ENCODE results near the gene WEE1.
A peak's percentile ranks its signal among the peaks of the same experiment; 100 is the strongest.
"Not testable (repeated sequence)": the region's sequence is repeated elsewhere in the genome, so short reads cannot be mapped to it uniquely, and the experiment has no call there.

The WEE1 gene

DNA sequence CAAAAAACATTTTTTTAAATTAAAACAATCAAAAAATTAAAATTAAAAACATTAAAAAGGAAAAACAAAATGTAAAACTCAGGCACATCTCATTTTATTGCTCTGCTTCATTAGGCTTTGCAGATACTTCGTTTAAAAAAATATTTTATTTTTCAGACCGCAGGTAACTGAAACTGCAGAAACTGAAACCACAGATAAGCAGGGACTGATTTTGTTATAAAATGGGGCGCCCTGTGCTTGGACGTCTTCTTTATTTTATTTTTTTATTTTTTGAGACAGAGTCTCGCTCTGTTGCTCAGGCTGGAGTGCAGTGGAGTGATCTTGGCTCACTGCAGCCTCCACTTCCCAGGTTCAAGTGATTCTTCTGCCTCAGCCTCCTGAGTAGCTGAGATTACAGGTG, 24.3 kb upstream of the WEE1 start:
- not testable (repeated sequence) for H3K9me3 Mint-ChIP-seq, ATAC-seq
- H3K36me3 Mint-ChIP-seq (ENCODE audit: low read depth): peaks cover 10% of the 10 kb centered on the region

DNA sequence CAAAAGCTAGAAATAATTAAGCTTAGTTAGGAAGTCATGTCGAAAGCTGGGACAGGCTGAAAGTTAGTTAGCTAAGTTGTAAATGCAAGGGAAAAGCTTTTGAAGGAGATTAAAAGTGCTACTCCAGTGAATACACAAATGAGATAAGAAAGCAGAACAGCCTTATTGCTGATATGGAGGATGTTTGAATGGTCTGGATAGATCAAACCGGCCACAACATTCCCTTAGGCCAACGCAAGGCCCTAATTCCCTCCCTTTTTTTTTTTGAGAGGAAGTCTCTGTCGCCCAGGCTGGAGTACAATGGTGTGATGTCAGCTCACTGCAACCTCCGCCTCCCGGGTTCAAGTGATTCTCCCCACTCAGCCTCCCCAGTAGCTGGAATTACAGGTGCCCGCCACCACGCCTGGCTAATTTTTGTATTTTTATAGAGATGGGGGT, 23.3 kb upstream of the WEE1 start:
- H3K36me3 Mint-ChIP-seq (ENCODE audit: low read depth): peaks cover 6% of the 10 kb centered on the region
- H3K4me3 Mint-ChIP-seq: no peak overlapping the region
- DNase-seq: no peak
- H3K27me3 Mint-ChIP-seq: no peaks in the 10 kb centered on the region
- no peak overlapping the region for H3K27ac Mint-ChIP-seq
- no peak for ATAC-seq
- H3K9me3 Mint-ChIP-seq: no peaks in the 10 kb centered on the region
- no peaks in the 10 kb centered on the region for H3K4me1 Mint-ChIP-seq

More for the DNA sequence above, 24.3 kb upstream of the WEE1 start:
- H3K27ac Mint-ChIP-seq, H3K4me3 Mint-ChIP-seq, H3K4me1 Mint-ChIP-seq, H3K27me3 Mint-ChIP-seq, DNase-seq: not testable (repeated sequence)

DNA sequence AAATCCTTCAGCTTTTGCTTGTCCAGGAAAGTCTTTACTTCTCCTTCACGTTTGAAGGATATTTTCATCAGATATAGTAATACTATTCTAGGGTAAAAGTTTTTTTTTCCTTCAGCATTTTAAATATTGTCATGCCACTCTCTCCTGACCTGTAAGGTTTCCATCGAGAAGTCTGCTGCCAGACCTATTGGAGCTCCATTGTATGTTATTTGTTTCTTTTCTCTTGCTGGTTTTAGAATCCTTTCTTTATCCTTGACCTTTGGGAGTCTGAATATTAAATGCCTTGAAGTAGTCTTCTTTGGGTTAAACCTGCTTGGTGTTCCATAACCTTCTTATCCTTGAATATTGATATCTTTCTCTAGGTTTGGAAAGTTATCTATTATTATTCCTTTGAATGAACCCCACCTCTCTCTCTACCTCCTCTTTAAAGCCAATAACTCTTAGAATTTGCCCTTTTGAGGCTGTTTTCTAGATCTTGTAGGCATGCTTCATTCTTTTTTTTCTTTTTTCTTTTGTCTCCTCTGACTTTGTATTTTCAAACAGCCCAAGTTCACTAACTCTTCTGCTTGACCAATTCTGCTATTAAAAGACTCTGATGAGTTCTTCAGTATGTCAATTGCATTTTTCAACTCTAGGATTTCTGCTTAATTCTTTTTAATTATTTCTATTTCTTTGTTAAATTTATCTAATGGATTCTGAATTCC, 12.0 kb upstream of the WEE1 start:
- no peak for DNase-seq
- ATAC-seq: no peak
- H3K27ac Mint-ChIP-seq: no peak overlapping the region

DNA sequence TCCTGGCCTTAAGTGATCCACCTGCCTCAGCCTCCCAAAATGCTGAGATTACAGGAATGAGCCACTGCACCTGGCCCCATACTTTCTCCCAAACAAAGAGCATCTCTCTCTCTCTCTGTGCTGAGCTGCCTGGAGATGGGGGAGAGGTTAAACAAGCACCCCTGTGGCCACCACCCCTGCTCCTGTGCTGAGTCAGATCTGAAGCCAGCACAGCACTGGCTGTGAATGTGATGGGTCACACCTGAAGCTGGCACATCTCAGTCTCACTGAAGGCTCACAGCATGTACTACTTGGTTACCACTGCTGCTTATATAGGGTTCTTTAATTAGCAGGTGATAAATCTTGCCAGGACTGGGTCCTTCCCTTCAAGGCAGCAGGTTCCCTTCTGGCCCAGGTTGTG, 10.8 kb upstream of the WEE1 start:
- ATAC-seq: no peak
- no peak overlapping the region for H3K27ac Mint-ChIP-seq
- no peak overlapping the region for H3K4me3 Mint-ChIP-seq

More for the DNA sequence above, 12.0 kb upstream of the WEE1 start:
- Mint-ChIP-seq H3K9me3 (peaks cover 20% of the 10 kb centered on the region), H3K36me3 (ENCODE audit: low read depth) (peaks cover 13% of the 10 kb centered on the region), H3K27me3 (no peaks in the 10 kb centered on the region), H3K4me1 (peaks cover 10% of the 10 kb centered on the region), H3K4me3 (no peak overlapping the region)

DNA sequence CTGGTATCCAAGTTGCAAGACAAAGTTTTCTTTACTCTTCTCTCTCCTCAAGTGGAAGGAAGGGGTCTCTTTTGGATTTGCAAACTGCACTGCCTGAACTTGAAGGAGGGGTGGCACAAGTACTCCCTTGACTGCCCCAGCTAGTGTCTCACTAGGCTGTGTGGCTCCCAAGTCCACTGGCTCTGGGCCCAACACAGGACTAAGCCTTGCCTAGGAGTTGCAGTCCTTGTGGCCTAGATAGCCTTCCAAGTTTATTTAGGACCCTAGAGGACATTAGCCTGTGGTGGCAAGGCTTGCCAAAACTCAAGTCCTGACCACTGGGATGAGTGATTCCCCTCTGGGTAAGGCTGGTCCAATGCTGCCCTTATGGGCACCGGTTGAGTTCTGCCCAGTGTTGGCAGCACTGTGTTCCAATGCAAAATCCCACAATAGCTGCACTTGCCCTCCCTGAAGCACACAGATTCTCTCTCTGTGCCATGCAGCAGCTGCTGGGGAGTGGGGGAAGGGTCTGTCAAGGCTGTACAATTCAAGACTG, 10.2 kb upstream of the WEE1 start:
- ATAC-seq (no peak), DNase-seq (no peak)
- peaks cover 9% of the 10 kb centered on the region for H3K36me3 Mint-ChIP-seq (ENCODE audit: low read depth)
- H3K4me1 Mint-ChIP-seq: peaks cover 12% of the 10 kb centered on the region
- no peaks in the 10 kb centered on the region for H3K27me3 Mint-ChIP-seq
- no peak overlapping the region for H3K27ac Mint-ChIP-seq
- H3K9me3 Mint-ChIP-seq: peaks cover 20% of the 10 kb centered on the region
- no peak overlapping the region for H3K4me3 Mint-ChIP-seq

More for the DNA sequence above, 10.8 kb upstream of the WEE1 start:
- Mint-ChIP-seq H3K27me3 (no peaks in the 10 kb centered on the region), H3K4me1 (peaks cover 12% of the 10 kb centered on the region), H3K9me3 (peaks cover 20% of the 10 kb centered on the region), H3K36me3 (ENCODE audit: low read depth) (peaks cover 9% of the 10 kb centered on the region)
- no peak for DNase-seq

DNA sequence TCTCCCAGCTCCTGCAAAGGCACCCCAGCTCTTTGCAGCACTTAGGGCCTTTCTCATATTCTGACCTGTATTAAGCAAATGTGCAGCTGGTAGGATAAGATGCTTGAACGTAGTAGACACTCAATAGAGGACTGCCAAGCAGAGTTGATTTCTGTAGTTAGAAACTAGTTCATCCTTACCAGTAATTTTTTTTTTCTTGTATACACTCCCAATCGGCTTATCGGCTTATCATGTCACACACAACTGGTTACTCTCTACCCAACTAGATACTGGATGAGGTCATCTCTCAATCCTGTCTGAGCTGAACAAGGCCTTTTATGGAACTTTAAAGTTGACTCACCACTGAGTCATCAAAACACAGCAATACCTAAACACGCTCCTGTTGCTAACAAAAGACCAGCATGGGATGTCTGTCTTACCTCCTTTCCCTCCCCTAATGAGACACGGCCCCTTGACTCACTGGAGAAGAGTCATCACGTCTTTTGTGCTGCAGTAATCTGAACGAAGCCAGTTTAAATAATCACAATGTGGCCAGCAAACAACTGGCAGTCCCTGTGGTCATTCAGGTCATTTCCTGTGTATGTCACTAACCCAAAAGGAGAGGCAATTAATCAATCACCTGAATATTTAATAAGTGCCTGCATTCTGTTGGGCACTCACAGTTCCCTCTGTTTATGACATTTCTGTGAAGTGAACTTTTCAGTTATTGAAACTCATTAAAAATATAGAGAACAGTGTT, 7.5 kb upstream of the WEE1 start:
- H3K9me3 Mint-ChIP-seq: peaks cover 12% of the 10 kb centered on the region
- H3K36me3 Mint-ChIP-seq (ENCODE audit: low read depth): peaks cover 5% of the 10 kb centered on the region
- DNase-seq (peak; percentile 41), ATAC-seq (peak; percentile 99)
- peak overlapping the region; percentile 84 for H3K27ac Mint-ChIP-seq
- peaks cover 21% of the 10 kb centered on the region for H3K4me1 Mint-ChIP-seq
- no peak overlapping the region for H3K4me3 Mint-ChIP-seq
- H3K27me3 Mint-ChIP-seq: no peaks in the 10 kb centered on the region

DNA sequence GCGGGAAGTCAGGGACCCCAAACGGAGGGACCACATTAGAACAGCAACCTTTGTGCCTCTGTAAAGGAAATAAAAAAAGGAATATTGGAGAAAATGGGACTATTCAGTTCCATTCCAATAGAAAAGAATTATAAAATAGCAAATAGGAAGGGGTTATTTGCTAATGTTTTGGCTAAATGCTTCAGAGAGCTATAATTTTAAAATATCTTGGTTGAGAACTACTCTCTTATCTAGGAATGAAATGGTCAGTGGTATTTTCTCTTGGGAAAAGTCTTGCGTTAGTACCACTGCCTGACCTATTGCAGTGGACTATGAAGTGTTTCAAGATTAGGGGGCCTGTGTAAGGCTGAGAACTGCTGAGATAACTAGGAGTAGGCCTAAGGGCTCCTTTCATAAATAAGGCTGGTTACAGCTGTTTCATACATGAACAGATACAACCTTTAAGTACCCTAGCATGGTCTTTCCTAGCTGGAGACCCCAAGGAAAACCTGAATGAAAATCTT, 6.9 kb upstream of the WEE1 start:
- no peak overlapping the region for H3K4me3 Mint-ChIP-seq
- no peak for DNase-seq

DNA sequence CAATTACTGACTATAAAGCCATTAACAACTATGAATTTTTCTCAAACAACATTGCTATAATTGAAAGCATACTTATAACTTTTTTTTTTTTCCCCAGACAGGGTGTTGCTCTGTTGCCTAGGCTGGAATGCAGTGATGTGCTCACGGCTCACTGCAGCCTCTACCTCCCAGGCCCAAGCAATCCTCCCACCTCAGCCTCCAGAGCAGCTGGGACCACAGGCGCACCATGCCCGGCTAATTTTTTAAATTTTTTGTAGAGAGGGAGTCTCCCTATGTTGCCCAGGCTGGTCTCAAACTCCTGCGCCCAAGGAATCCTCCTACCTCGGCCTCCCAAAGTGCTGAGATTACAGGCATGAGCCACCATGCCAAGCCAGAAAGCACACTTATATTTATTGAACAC, 6.1 kb upstream of the WEE1 start:
- Mint-ChIP-seq H3K4me3 (no peak overlapping the region), H3K27ac (no peak overlapping the region), H3K36me3 (ENCODE audit: low read depth) (no peaks in the 10 kb centered on the region), H3K27me3 (no peaks in the 10 kb centered on the region), H3K4me1 (peaks cover 23% of the 10 kb centered on the region), H3K9me3 (no peaks in the 10 kb centered on the region)
- DNase-seq: no peak
- ATAC-seq: no peak

More for the DNA sequence above, 6.9 kb upstream of the WEE1 start:
- peaks cover 6% of the 10 kb centered on the region for H3K9me3 Mint-ChIP-seq
- peaks cover under 1% of the 10 kb centered on the region for H3K36me3 Mint-ChIP-seq (ENCODE audit: low read depth)
- H3K27me3 Mint-ChIP-seq: no peaks in the 10 kb centered on the region
- no peak for ATAC-seq
- H3K27ac Mint-ChIP-seq: peak overlapping the region; percentile 84
- peaks cover 21% of the 10 kb centered on the region for H3K4me1 Mint-ChIP-seq

DNA sequence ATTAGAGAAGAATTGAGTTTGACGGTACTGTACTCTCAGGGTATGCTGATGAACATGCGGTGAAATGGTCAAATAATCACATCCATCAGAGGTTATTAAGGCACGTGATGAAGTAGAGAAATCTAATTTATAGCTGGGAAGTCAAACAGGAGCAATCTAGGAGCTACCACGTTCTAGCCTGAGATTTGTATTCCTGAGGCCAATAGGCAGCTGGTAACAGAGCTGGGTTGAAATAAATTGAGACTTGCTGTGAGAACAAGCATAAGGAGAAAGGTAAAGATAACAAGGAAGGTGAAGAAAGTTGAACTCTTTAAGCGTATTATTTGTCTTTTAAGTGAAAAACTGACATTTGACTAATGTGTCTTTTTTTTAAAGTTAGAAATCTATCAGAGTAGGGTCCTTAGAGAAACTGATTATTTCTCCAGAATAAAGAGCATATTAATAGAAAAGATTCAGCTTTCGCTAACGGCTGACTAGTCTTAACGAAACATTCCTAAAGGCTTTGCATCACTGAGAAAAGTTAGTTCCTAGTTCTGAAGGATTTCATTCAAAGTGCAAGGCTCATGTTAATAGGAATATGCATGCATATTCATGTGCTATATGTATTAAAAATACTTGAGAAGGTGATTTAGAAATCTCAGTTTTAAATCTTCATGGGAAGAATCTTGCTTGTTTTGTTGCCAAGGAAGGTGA, 5.2 kb upstream of the WEE1 start:
- no peaks in the 10 kb centered on the region for H3K9me3 Mint-ChIP-seq
- no peak for DNase-seq
- no peaks in the 10 kb centered on the region for H3K36me3 Mint-ChIP-seq (ENCODE audit: low read depth)
- peaks cover 23% of the 10 kb centered on the region for H3K4me1 Mint-ChIP-seq
- H3K27me3 Mint-ChIP-seq: no peaks in the 10 kb centered on the region
- no peak for ATAC-seq
- H3K27ac Mint-ChIP-seq: no peak overlapping the region
- H3K4me3 Mint-ChIP-seq: no peak overlapping the region

DNA sequence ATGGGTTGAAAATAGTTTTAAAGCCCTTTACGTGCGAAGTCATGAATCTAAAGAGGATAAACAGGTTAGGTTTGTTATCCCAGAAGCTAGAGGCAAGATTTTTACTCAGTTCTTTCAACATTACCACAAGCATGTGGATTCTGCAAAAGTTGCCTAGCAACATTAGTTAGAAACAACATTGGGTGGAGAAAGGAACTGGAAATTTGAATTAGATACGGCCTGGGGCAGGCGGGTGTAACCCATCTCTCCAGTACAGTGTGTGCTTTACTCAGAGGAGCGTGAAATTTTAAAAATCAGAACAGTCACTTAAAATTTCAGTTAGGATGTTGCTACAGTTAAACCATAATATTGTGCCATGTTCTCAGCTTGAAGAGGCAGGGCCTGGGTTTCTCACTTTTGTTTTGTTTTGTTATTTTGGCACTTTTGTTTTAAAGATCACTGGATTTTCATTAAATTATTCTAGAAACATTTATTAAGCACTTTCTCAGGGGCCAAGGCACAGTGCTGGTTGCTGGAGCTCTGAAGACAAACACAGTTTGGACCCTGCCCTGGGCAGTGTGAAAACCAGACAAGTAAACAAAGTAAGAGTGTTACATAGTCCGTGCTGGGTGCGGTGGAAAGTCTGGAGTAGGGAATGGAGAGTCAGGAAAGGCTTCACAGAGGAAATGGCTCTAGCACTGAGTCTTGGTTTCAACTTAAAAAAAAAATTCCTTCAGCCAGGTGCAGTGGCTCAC, 4.4 kb upstream of the WEE1 start:
- no peak overlapping the region for H3K27ac Mint-ChIP-seq
- no peaks in the 10 kb centered on the region for H3K27me3 Mint-ChIP-seq
- ATAC-seq (no peak), DNase-seq (no peak)
- H3K4me1 Mint-ChIP-seq: peaks cover 23% of the 10 kb centered on the region
- no peaks in the 10 kb centered on the region for H3K9me3 Mint-ChIP-seq
- no peak overlapping the region for H3K4me3 Mint-ChIP-seq
- H3K36me3 Mint-ChIP-seq (ENCODE audit: low read depth): no peaks in the 10 kb centered on the region

DNA sequence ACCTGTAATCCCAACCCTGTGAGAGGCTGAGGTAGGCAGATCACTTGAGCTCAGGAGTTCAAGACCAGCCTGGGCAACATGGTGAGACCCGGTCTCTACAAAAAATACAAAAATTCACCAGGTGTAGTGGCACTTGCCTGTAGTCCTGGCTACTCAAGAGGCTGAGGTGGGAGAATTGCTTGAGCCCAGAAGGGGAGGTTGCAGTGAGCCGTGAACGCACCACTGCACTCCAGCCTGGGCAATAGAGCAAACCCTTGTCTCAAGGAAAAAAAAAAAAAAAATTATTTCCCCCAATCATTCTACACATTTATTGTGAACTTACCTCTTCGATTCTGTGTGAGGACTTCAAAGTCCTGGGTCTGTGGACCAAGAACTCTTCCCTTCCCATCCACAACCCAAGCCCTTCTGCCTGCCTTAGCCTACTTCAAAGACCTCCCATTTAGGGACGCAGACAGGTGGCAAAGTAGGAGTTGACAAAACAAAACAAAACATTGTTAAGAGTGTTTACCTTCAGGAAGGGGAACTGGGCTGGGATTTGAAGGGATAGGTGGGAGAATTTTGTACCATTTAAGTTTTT, 3.8 kb upstream of the WEE1 start:
- peaks cover 1% of the 10 kb centered on the region for H3K36me3 Mint-ChIP-seq (ENCODE audit: low read depth)
- H3K27ac Mint-ChIP-seq: peak overlapping the region; percentile 2
- DNase-seq: no peak
- peaks cover 23% of the 10 kb centered on the region for H3K4me1 Mint-ChIP-seq
- H3K4me3 Mint-ChIP-seq: no peak overlapping the region
- no peak for ATAC-seq
- H3K27me3 Mint-ChIP-seq: no peaks in the 10 kb centered on the region
- no peaks in the 10 kb centered on the region for H3K9me3 Mint-ChIP-seq

DNA sequence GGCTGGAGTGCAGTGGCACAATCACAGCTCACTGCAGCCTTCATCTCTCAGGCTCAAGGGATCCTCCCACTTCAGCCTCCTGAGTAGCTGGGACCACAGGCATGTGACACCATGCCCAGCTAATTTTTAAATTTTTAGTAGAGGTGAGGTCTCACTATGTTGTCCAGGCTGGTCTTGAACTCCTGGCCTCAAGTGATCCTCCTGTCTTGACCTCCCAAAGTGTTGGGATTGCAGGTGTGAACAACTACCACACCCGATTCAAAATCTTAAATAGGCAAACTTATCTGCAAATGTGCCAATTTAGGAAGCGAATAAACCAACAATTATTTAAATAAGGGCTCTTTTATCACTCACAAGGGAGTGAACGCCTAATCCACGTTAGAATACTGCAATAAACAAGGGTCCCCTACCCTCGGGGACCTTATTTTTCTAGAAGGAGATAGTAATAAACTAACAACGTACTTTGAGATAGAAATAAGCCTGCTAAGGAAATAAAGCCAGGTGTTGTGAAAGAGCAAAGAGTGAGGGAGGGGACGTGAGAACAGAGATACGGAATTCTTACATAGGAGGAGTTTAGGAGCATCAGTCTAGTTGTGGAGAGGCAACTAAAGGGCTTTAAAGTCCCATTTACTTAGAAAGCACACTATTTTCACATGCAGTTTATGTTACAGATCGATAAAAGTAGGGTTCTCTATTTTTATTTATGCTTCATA, 3.0 kb upstream of the WEE1 start:
- DNase-seq (no peak), ATAC-seq (no peak)
- no peaks in the 10 kb centered on the region for H3K9me3 Mint-ChIP-seq
- no peak overlapping the region for H3K4me3 Mint-ChIP-seq
- H3K27me3 Mint-ChIP-seq: no peaks in the 10 kb centered on the region
- peaks cover 9% of the 10 kb centered on the region for H3K36me3 Mint-ChIP-seq (ENCODE audit: low read depth)
- no peak overlapping the region for H3K27ac Mint-ChIP-seq
- peaks cover 27% of the 10 kb centered on the region for H3K4me1 Mint-ChIP-seq

DNA sequence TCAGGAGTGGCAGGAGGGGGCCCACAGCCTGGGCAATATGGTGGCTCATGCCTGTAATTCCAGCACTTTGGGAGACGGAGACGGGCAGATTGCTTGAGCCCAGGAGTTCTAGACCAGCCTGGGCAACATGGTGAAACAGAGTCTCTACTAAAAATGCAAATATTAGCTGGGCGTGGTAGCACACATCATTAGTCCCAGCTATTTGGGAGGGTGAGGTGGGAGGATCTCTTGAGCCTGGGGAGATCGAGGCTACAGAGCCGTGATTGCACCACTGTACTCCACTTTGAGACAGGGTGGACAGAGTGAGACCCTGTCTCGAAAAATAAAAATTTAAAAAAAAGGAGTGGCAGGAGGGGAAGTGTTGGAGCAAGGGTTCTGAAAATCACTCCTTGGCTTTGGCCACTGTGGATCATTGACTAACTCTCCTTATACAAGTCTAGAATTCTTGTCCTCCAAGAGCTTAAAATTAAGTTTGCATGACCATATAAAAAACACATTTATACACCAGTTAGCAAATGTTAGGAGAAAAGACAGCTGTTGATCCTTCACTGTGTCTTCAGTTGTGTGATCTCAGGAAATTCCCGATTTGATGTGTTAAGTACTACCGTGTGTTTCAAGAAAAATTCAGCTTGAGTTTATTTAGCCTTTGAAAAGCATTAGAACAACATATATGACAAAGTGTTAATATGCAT, 2.3 kb upstream of the WEE1 start:
- ATAC-seq (no peak), DNase-seq (no peak)
- no peak overlapping the region for H3K27ac Mint-ChIP-seq

More for the DNA sequence above, 2.3 kb upstream of the WEE1 start:
- Mint-ChIP-seq H3K4me1 (peaks cover 27% of the 10 kb centered on the region), H3K4me3 (no peak overlapping the region), H3K27me3 (no peaks in the 10 kb centered on the region), H3K36me3 (ENCODE audit: low read depth) (peaks cover 17% of the 10 kb centered on the region), H3K9me3 (no peaks in the 10 kb centered on the region)

Data from activated naive CD8-positive, alpha-beta T cell treated with anti-CD3 and anti-CD28 coated beads, Interleukin-2, amount 50 U/mL, for 24 hours (primary cell).